OCI-LY3 (cell line): ENCODE results near the gene USH2A.

Experiments used
- H2AFZ ChIP-seq: fragments of 200-600, 300-600 bp; shearing (Covaris generic); 2 replicates; pipeline ENCODE4 v1.6.0; 2014; ENCODE audit warnings: antibody characterized with exemption, low read depth, low read length
- H3K27ac ChIP-seq: fragments of 200-600, 300-600 bp; sonication (generic); 2 replicates; pipeline ENCODE4 v1.5.1; 2014; ENCODE audit warnings: mild to moderate bottlenecking, low read length, moderate library complexity, mixed read lengths
- H3K27me3 ChIP-seq: fragments of 200-600, 300-600 bp; sonication (generic); 2 replicates; pipeline ENCODE4 v1.6.1; 2014; ENCODE audit warnings: low read depth, low read length, mixed read lengths
- H3K36me3 ChIP-seq: fragments of 200-600, 300-600 bp; sonication (generic); replicated peaks from 2 replicates; pipeline ENCODE3; 2014; ENCODE audit warnings: low read depth, low read length, mixed read lengths
- H3K4me1 ChIP-seq: fragments of 300-600, 200-600 bp; sonication (generic); 2 replicates; pipeline ENCODE4 v1.6.1; 2014; ENCODE audit warnings: low read length, mixed read lengths
- H3K4me2 ChIP-seq: fragments of 200-600, 300-600 bp; sonication (generic); 2 replicates; pipeline ENCODE4 v1.6.1; 2014; ENCODE audit warnings: low read length, mixed read lengths
- H3K4me3 ChIP-seq: fragments of 300-600, 200-600 bp; sonication (generic); 2 replicates; pipeline ENCODE4 v1.5.1; 2014; ENCODE audit warnings: antibody characterized with exemption, mild to moderate bottlenecking, low read length, moderate library complexity
- H3K79me2 ChIP-seq: fragments of 300-600, 200-600 bp; shearing (Covaris generic); 2 replicates; pipeline ENCODE4 v1.6.1; 2014; ENCODE audit warnings: mild to moderate bottlenecking, low read length, mixed read lengths
- H3K9ac ChIP-seq: fragments of 300-600, 200-600 bp; shearing (Covaris generic); 2 replicates; pipeline ENCODE4 v1.6.0; 2014; ENCODE audit warnings: mild to moderate bottlenecking, low read length, moderate library complexity
- H3K9me3 ChIP-seq: fragments of 200-600, 300-600 bp; shearing (Covaris generic); 2 replicates; pipeline ENCODE4 v1.6.1; 2014; ENCODE audit warnings: low read length, mixed read lengths; ENCODE audit not compliant: insufficient read depth
- H4K20me1 ChIP-seq: fragments of 200-600, 300-600 bp; sonication (generic); 2 replicates; pipeline ENCODE4 v1.6.1; 2016; ENCODE audit warnings: low read length, mixed read lengths; ENCODE audit not compliant: insufficient read depth
- CTCF ChIP-seq: fragments of 200-600, 300-600 bp; sonication (generic); IDR thresholded peaks from 2 replicates; pipeline ENCODE4 v1.5.1; 2014; ENCODE audit warnings: antibody characterized with exemption, low read length, low read depth
- EZH2phosphoT487 ChIP-seq: fragments of 200-600 bp; shearing (Covaris generic); IDR thresholded peaks from 2 replicates; pipeline ENCODE4 v1.6.1; 2018; ENCODE audit warnings: antibody characterized with exemption, mixed run types, low read depth

USH2A gene

DNA sequence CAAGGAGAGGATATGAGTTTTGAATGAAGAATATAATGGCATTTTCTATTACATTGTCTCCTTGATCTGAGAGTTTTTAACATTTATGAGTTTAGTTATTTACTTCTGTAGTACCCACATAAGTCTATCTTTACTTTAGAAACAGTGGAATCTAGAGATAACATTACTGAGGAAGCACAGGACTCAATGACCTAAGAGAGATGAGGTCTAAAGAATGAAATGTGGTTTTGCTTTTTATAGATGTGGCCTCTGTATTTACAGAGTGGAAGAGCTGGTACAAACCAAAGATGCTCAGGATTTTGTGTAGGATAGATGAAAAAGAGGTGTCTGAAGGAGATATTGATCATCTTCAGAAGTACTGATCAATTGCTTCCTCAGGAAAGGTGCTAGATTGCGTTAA, 678.8 kb downstream of the USH2A start:
- no peaks in the 10 kb centered on the region for H3K9me3 ChIP-seq
- H3K4me3 ChIP-seq: no peak overlapping the region
- H3K4me1 ChIP-seq: no peaks in the 10 kb centered on the region
- no peaks in the 10 kb centered on the region for H4K20me1 ChIP-seq
- no peaks in the 10 kb centered on the region for H3K27me3 ChIP-seq
- H3K4me2 ChIP-seq: no peak overlapping the region
- no peak overlapping the region for H2AFZ ChIP-seq
- TF ChIP-seq EZH2phosphoT487 (no peak), CTCF (no peak)
- no peak overlapping the region for H3K9ac ChIP-seq
- H3K27ac ChIP-seq: no peak overlapping the region
- H3K79me2 ChIP-seq: no peaks in the 10 kb centered on the region
- H3K36me3 ChIP-seq: no peaks in the 10 kb centered on the region

- Histone ChIP-seq H3K79me2 (no peaks in the 10 kb centered on the region), H3K9me3 (no peaks in the 10 kb centered on the region), H3K4me2 (no peak overlapping the region), H3K4me1 (no peaks in the 10 kb centered on the region), H2AFZ (no peak overlapping the region), H3K36me3 (no peaks in the 10 kb centered on the region), H3K27ac (no peak overlapping the region), H3K27me3 (no peaks in the 10 kb centered on the region), H3K9ac (no peak overlapping the region), H3K4me3 (no peak overlapping the region), H4K20me1 (no peaks in the 10 kb centered on the region)
- TF ChIP-seq CTCF (no peak), EZH2phosphoT487 (no peak)
Measured at GRCh38 chr1:215739025-215739424, 684.2 kb downstream of the USH2A start.

GRCh38 chr1:215731699-215732098, 691.5 kb downstream of the USH2A start:
- H3K9me3 ChIP-seq: no peaks in the 10 kb centered on the region
- H3K27ac ChIP-seq: no peak overlapping the region
- H3K9ac ChIP-seq: no peak overlapping the region
- no peaks in the 10 kb centered on the region for H3K4me1 ChIP-seq
- no peaks in the 10 kb centered on the region for H4K20me1 ChIP-seq
- no peak overlapping the region for H3K4me3 ChIP-seq
- no peak overlapping the region for H2AFZ ChIP-seq
- TF ChIP-seq CTCF (no peak), EZH2phosphoT487 (no peak)
- H3K4me2 ChIP-seq: no peak overlapping the region
- H3K27me3 ChIP-seq: no peaks in the 10 kb centered on the region
- no peaks in the 10 kb centered on the region for H3K36me3 ChIP-seq
- no peaks in the 10 kb centered on the region for H3K79me2 ChIP-seq

- Histone ChIP-seq H3K79me2 (no peaks in the 10 kb centered on the region), H3K36me3 (no peaks in the 10 kb centered on the region), H3K27ac (no peak overlapping the region), H3K9me3 (no peaks in the 10 kb centered on the region), H2AFZ (no peak overlapping the region), H3K4me2 (no peak overlapping the region), H4K20me1 (no peaks in the 10 kb centered on the region), H3K9ac (no peak overlapping the region), H3K4me3 (no peak overlapping the region), H3K4me1 (no peaks in the 10 kb centered on the region), H3K27me3 (no peaks in the 10 kb centered on the region)
- TF ChIP-seq EZH2phosphoT487 (no peak), CTCF (no peak)
Measured at GRCh38 chr1:215730600-215730999, 692.6 kb downstream of the USH2A start.
